HepG2 (cell line): ENCODE results near the gene INSR. TPM values are rescaled to one million over a fixed set of nuclear protein-coding genes. Genes with fewer than 3 reads are reported as not detected.

Source experiments
- HMGXB4 ChIP-seq, 2 experiments: sonication (generic) in 1 of 2; formaldehyde crosslinking in 1 of 2; IDR thresholded peaks; 2 replicates each; pipeline versions ENCODE4 v1.4.0 to v1.6.1; 2018 to 2020; ENCODE audit warnings: missing genetic modification reagents in 2 of 2, borderline replicate concordance in 1 of 2, low read depth in 1 of 2, mild to moderate bottlenecking in 1 of 2, missing biosample characterization in 1 of 2
- STAG1 ChIP-seq: sonication (generic); formaldehyde crosslinking; IDR thresholded peaks from 2 replicates; pipeline ENCODE4 v1.4.0; 2020; ENCODE audit warnings: missing genetic modification reagents
- ZNF280B ChIP-seq: sonication (generic); formaldehyde crosslinking; IDR thresholded peaks from 2 replicates; pipeline ENCODE4 v1.5.0; 2020; ENCODE audit warnings: missing genetic modification reagents, mild to moderate bottlenecking, borderline replicate concordance
- ZNF280D ChIP-seq: sonication (generic); formaldehyde crosslinking; IDR thresholded peaks from 2 replicates; pipeline ENCODE4 v1.5.1; 2020; ENCODE audit warnings: mild to moderate bottlenecking, missing genetic modification reagents
- polyA plus RNA-seq, 8 experiments: library from polyadenylated mRNA; depleted of rRNA in 3 of 8; stranded (reverse) in 7 of 8; unstranded in 1 of 8; fragments of >200 nt; fragmentation: Illumina TruSeq in 4 of 8; extraction: Trizol in 4 of 8; gene quantifications; 2 replicates each; pipeline versions ENCODE4 v1.2.1 to v1.2.3, GENCODE V29; 2011 to 2016; ENCODE audit warnings: low read depth in 4 of 8, missing spikeins in 1 of 8, mixed read lengths in 1 of 8; ENCODE audit not compliant: insufficient read depth in 1 of 8
- total RNA-seq, 5 experiments: library from RNA; depleted of rRNA; stranded (reverse); fragments of >200 nt; fragmentation: Illumina TruSeq; extraction: Trizol; gene quantifications; 2 replicates each; pipeline ENCODE4 v1.2.3, GENCODE V29; 2016; ENCODE audit warnings: low read depth in 1 of 5

INSR gene
- total and polyA plus RNA-seq, 2 of the 13 experiments (the other 11 are each of a cell fraction or from before 2014, with no cell fraction given), result 24.2 to 29.8 TPM

GRCh38 chr19:7067122-7067521, 227.1 kb downstream of the INSR start (continued):
- TF ChIP-seq ZNF280B, result peak; percentile 97
- peak; percentile 79; the same call in 1 of the 2 replicates for TF ChIP-seq ZNF280D (CRISPR knock-in tag)
- 0 out of 4 replicates have a peak, but pooled peaks of 1 of the 2 experiments have one; percentile 27 for TF ChIP-seq HMGXB4 (CRISPR knock-in tag; IDR thresholded peaks at IDR 0.05; ENCODE audit: borderline replicate concordance in 1 of 2, low read depth in 1 of 2)
- peak; percentile 51 for TF ChIP-seq STAG1 (CRISPR knock-in tag)
